NCI-H345 (cell line): ENCODE results near the gene CLCN4.

Experiments used
- DNase-seq: peaks from one replicate; lab custom pipeline; 2025; lab: John Stamatoyannopoulos, UW

CLCN4 gene

GRCh38 chrX:10243106-10243505, 86.3 kb downstream of the CLCN4 start:
- peak; percentile 53 for DNase-seq

GRCh38 chrX:10244915-10245622, 88.3 kb downstream of the CLCN4 start:
- DNase-seq = no peak

- DNase-seq = no peak
Observed at GRCh38 chrX:10245886-10246285, 89.1 kb downstream of the CLCN4 start.

- DNase-seq = no peak
Observed at GRCh38 chrX:10246297-10246696, 89.5 kb downstream of the CLCN4 start.

- DNase-seq = no peak
Observed at GRCh38 chrX:10246846-10247245, 90.1 kb downstream of the CLCN4 start.

GRCh38 chrX:10254739-10255138, 98.0 kb downstream of the CLCN4 start:
- no peak for DNase-seq

- DNase-seq = no peak
Observed at GRCh38 chrX:10259716-10260115, 102.9 kb downstream of the CLCN4 start.

GRCh38 chrX:10265775-10266174, 109.0 kb downstream of the CLCN4 start:
- DNase-seq = no peak

- no peak for DNase-seq
Observed at GRCh38 chrX:10278716-10279115, 121.9 kb downstream of the CLCN4 start.

- DNase-seq = no peak
Observed at GRCh38 chrX:10280071-10280470, 123.3 kb downstream of the CLCN4 start.

GRCh38 chrX:10282490-10282889, 125.7 kb downstream of the CLCN4 start:
- DNase-seq = no peak

- no peak for DNase-seq
Observed at GRCh38 chrX:10286195-10286594, 129.4 kb downstream of the CLCN4 start.
